Ectodermal cell (in vitro differentiated cells): ENCODE data around the gene FBXW10B.
"Not testable (repeated sequence)": the region's sequence is repeated elsewhere in the genome, so short reads cannot be mapped to it uniquely, and the experiment has no call there.

Source experiments
- H3K27ac ChIP-seq: 2 replicates; pipeline ENCODE4 v1.7.0; 2013; ENCODE audit warnings: mild to moderate bottlenecking, low read depth, low read length; ENCODE audit not compliant: insufficient read depth, poor library complexity, severe bottlenecking
- H3K27me3 ChIP-seq: 2 replicates; pipeline ENCODE4 v1.7.0; 2013; ENCODE audit warnings: mild to moderate bottlenecking, low read length; ENCODE audit not compliant: insufficient read depth, control insufficient read depth, poor library complexity, severe bottlenecking
- H3K36me3 ChIP-seq: one replicate; pipeline ENCODE4 v1.7.0; 2013; ENCODE audit warnings: low read length; ENCODE audit not compliant: control insufficient read depth, insufficient read depth
- H3K4me1 ChIP-seq: one replicate; pipeline ENCODE4 v1.7.0; 2013; ENCODE audit warnings: low read length; ENCODE audit not compliant: control insufficient read depth, insufficient read depth
- H3K4me3 ChIP-seq: 2 replicates; pipeline ENCODE4 v1.7.0; 2013; ENCODE audit warnings: low read depth, low read length, control low read depth; ENCODE audit not compliant: insufficient read depth
- H3K9me3 ChIP-seq: 2 replicates; pipeline ENCODE4 v1.7.0; 2013; ENCODE audit warnings: mild to moderate bottlenecking, low read length, moderate library complexity; ENCODE audit not compliant: control insufficient read depth
- WGBS, 2 experiments: methylation state at CpG; one replicate each; pipeline ENCODE4 v1.1.7; 2013; ENCODE audit warnings: missing lambda C conversion rate in 2 of 2; 5-methylcytosine and 5-hydroxymethylcytosine counted together

FBXW10B gene

DNA sequence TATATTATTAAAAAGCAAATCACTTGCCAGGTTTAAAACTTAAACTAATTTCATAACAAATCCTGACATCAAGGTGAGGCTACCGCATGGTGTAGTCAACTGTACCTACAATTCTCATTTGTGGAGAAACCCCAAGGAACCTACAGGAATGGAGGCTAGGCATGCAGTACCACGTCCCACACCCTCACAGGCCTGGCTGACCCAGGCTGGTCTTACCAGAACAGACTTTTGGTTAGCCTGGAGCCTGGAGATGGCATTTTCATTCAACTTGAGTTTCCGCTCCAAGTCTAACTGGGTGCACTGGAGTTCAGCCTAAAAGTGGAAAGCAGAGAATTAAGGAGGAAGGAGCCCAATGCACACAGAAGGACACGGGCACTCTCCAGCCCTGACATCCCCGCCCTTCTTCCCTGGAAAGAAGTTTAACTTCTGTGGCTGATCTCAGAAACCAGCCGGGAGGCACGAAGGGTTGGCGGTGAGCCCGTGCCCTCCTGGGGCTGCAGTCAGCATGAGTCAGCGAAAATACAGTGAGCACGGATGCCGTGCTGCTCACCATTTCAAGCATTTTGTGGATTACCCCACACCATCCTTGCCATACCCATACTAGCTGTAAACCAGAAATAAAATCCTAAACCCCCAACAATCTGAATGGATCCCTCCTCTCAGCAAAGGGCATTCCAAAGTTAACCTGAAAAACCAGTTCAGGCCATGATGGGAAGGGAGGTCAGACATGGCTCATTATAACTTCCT is 23.2 kb upstream of the FBXW10B start:
- H3K36me3 ChIP-seq, H3K27me3 ChIP-seq, H3K9me3 ChIP-seq, H3K4me3 ChIP-seq, H3K27ac ChIP-seq: not testable (repeated sequence)
- H3K4me1 ChIP-seq, result peaks cover 11% of the 10 kb centered on the region
- WGBS, 2 experiments, result no CpG with 5 or more reads among the region's 12 CpGs

DNA sequence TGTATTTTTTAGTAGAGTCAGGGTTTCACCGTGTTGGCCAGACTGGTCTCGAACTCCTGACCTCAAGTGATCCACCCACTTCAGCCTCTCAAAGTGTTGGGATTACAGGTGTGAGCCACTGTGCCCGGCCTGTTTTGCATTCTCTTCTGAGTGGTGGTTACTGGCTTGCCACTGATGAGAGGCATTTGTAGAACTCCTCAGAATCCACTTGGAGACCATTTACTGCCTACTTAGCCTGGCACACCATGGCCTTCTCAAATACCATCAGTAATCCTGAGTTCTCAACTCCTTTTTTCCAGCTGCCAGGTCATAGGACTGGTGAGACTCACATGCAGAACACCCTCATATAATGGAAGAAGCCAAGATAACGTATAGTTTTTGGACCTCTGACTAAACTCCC is 22.5 kb upstream of the FBXW10B start:
- H3K27me3 ChIP-seq, H3K4me3 ChIP-seq, H3K9me3 ChIP-seq, H3K27ac ChIP-seq, H3K36me3 ChIP-seq: not testable (repeated sequence)
- WGBS, 2 experiments, result 82% methylated on average over 2 of the region's 4 CpGs; no CpG with 5 or more reads in 1 of the 2 experiments
- peaks cover 11% of the 10 kb centered on the region for H3K4me1 ChIP-seq

DNA sequence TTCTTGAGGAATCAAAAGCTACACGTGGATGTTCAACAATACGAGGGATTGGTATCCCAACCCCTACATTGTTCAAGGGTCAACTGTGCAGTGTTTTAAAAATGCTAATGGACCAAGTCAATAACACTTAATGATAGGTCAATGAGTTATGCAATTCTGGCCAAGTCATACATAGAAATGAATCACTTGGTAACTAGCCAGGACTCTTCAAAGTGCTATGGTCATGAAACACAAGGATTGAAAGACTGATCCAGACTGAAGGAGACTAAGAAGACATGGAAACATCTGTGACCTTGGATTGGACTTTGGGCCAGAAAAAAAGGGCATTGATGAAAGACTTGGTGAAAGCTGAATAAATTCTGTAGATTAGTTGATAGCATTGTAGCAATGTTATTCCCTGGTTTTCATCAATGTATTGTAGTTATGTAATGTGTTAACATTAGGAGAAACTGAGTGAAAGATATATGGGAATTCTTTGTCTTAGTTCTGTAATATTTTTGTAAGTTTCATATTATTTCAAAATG is 11.5 kb upstream of the FBXW10B start:
- not testable (repeated sequence) for H3K27me3 ChIP-seq, H3K9me3 ChIP-seq, H3K4me3 ChIP-seq, H3K36me3 ChIP-seq, H3K4me1 ChIP-seq, H3K27ac ChIP-seq
- 86 to 97% methylated on average over 2 of the region's 2 CpGs for WGBS, 2 experiments

DNA sequence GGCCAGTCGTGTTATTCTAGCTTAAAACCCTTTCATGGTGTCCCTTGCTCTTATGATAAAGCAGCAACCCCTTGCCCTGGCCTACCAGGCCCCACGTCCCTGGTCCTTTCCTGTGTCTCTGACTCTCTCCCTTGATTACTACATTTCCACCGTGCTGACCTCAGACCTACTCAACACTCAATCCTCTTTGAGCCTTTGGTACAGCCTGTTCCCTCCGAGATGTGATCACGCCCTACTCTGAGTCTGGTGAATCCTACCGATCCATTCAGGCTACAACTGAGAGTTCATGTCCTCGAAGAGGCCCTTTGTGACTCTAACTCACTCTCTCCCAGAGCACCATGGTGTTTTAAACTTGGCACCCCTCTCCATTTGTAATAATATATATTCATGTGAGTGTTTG is 10.5 kb upstream of the FBXW10B start:
- H3K9me3 ChIP-seq, H3K36me3 ChIP-seq, H3K27ac ChIP-seq, H3K4me1 ChIP-seq, H3K4me3 ChIP-seq, H3K27me3 ChIP-seq: not testable (repeated sequence)
- WGBS, 2 experiments, result 92 to 93% methylated on average over 7 of the region's 7 CpGs

DNA sequence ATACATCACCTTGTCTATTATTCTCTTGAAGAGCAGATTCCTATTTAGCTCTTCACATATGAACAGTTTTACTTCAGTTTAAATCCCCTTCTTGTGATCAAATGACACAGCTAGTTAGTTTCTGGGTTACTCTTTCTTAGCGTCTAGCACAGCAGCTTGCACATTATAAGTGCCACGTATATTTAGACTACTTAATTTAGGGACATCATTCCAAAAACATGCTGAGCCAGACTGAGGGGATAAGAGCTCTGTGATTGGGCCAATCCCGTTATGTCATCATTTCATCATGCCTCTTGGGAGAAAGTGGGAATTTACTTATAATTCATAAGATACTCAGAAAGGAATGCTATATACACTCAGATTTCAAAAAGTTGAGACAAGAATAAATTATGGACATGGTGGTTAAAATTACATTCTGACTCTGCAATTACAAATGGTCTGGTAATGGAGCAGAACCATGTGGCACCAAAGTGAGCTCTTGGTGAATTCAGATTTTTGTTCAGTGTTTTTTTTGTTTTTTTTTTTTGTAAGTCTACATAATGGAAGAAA is 4.2 kb upstream of the FBXW10B start:
- H3K36me3 ChIP-seq, H3K9me3 ChIP-seq, H3K27ac ChIP-seq, H3K4me3 ChIP-seq, H3K4me1 ChIP-seq, H3K27me3 ChIP-seq: not testable (repeated sequence)
- 87 to 96% methylated on average over 3 of the region's 3 CpGs for WGBS, 2 experiments

DNA sequence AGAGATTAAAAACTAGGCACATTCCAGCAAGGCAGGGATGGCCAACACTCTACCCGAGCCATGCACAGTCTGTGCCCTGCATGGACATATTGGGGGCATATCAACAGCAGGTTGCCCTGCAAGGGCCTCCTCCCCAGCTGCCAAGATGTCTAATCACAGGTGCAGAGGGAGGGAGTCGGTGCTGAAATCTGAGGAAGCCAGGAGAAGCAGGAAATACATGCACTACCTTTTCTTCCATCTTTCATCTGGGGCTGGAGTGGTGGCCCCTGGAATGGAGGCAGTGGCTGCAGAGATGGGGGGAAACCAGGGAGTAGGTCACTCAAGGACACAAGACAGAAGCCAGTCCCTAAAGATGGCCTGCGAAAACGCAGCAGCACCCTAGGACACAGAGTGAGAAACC is 3.8 kb upstream of the FBXW10B start:
- not testable (repeated sequence) for H3K9me3 ChIP-seq, H3K4me3 ChIP-seq, H3K36me3 ChIP-seq, H3K27me3 ChIP-seq, H3K4me1 ChIP-seq, H3K27ac ChIP-seq
- WGBS, 2 experiments, result 95 to 96% methylated on average over 3 of the region's 4 CpGs

DNA sequence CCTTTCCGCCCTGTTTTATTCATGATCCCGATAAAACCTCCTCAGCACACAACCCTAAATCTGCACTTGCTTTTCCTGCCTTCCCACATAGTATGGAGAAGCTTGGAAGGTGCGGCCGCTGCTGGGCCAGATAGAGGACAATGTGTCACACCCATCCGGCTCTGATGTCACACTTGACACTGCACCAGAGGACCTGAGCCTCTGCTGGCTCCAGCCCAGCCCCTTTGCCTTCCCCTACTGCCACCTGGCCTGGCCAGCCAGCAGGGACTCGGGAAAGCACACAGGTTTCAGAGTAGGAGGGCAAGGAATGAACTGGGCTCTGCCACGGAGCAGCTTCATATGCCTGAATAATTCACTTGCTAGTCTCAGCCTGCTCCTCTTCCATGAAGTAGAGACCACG is 2.6 kb upstream of the FBXW10B start:
- H3K9me3 ChIP-seq, H3K4me3 ChIP-seq, H3K4me1 ChIP-seq, H3K27me3 ChIP-seq, H3K27ac ChIP-seq, H3K36me3 ChIP-seq: not testable (repeated sequence)
- 95 to 98% methylated on average over 5 of the region's 8 CpGs for WGBS, 2 experiments

DNA sequence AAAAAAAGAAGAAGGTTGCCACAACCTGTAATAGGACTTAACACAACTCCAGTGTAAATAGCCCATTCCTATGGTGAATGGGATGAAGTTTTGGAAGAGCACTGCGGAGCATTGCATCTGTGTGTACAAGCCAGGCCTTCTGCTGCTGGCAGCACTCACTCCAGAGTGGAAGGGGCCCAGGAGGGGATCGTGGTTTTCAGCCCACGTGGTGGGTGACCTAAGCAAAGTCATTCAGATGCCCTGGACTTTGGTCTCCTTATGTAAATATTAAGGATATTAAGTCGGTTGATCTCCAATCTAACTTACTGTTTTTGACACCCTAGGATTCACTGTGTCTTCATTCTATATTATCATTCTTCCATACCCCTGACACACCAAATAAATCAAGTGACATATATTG is 2.7 kb downstream of the FBXW10B start:
- H3K36me3 ChIP-seq, H3K4me1 ChIP-seq, H3K9me3 ChIP-seq, H3K27ac ChIP-seq, H3K27me3 ChIP-seq, H3K4me3 ChIP-seq: not testable (repeated sequence)
- WGBS, 2 experiments, result 86 to 89% methylated on average over 2 to 3 of the region's 4 CpGs

DNA sequence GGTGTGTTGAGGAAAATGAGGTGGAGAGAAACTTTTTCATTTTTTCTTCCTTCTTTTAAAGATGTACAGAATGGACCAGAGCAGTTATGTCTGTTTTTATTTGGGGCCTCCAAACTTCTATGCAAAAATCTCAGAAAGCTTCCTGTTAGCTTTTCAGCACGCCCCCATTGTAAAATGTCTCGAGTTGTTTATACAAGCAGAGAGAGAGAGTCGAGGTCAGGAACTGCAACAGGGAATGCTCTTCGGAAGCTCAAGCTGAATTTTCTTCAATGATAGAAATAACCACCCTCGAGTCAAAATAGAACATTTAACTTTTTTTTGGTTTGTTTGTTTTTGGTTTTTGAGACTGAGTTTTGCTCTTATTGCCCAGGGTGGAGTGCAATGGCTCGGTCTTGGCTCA is 3.7 kb downstream of the FBXW10B start:
- H3K27me3 ChIP-seq, H3K4me1 ChIP-seq, H3K4me3 ChIP-seq, H3K36me3 ChIP-seq, H3K27ac ChIP-seq, H3K9me3 ChIP-seq: not testable (repeated sequence)
- 93 to 95% methylated on average over 4 to 5 of the region's 6 CpGs for WGBS, 2 experiments

DNA sequence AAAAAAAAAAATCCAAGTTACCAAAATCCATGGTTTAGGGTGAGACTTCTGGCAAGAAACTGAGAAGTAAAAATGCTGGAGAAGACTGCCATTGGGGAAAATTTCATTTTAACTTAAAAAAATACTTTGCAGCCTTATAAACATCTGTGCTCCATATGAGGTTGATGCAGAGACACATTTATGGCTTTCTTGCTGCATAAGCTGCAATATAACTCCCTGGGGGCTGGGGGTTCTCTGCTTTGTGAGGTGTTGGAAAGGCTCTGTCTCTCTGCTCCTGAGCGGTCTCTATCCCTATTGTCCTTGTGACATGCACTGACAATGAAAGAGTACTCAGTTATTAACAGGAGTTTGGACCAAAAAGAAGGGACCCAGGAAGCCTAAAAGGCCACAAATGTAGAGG is 6.4 kb downstream of the FBXW10B start:
- 86% methylated on average over 1 of the region's 1 CpG; no CpG with 5 or more reads in 1 of the 2 experiments for WGBS, 2 experiments
- not testable (repeated sequence) for H3K27ac ChIP-seq, H3K4me3 ChIP-seq, H3K36me3 ChIP-seq, H3K9me3 ChIP-seq, H3K4me1 ChIP-seq, H3K27me3 ChIP-seq
